RWPE2 (cell line): Measurements from ENCODE around the gene CBFA2T3.

ENCODE experiments used
- ATAC-seq: fragments of 200-7000 bp; cut with Tn5 transposase; 3 replicates; pipeline ENCODE4 v1.9.1; 2021; ENCODE audit warnings: low read depth
- DNase-seq: peaks from one replicate; pipeline ENCODE4 v3.0.0-alpha.2; 2020; ENCODE audit warnings: low spot score
- H3K27ac ChIP-seq: fragments of 450-650 bp; 2 replicates; pipeline ENCODE4 v1.5.1; 2017; ENCODE audit warnings: mild to moderate bottlenecking; ENCODE audit not compliant: poor library complexity, severe bottlenecking
- H3K27me3 ChIP-seq: fragments of 250-450 bp; sonication (Bioruptor Pico); 2 replicates; pipeline ENCODE4 v1.5.1; 2021; ENCODE audit warnings: mild to moderate bottlenecking, moderate library complexity; ENCODE audit not compliant: insufficient read depth, poor library complexity, severe bottlenecking
- H3K36me3 ChIP-seq: fragments of 250-450 bp; sonication (Bioruptor Pico); 2 replicates; pipeline ENCODE4 v1.5.1; 2020; ENCODE audit warnings: low read depth, mild to moderate bottlenecking, moderate library complexity
- H3K4me1 ChIP-seq: fragments of 250-450 bp; sonication (Bioruptor Pico); 2 replicates; pipeline ENCODE4 v1.5.1; 2021; ENCODE audit warnings: mild to moderate bottlenecking, moderate library complexity; ENCODE audit not compliant: insufficient read depth, poor library complexity, severe bottlenecking
- H3K4me3 ChIP-seq: fragments of 250-450 bp; sonication (Bioruptor Pico); 2 replicates; pipeline ENCODE4 v1.5.1; 2021; ENCODE audit warnings: mild to moderate bottlenecking, moderate library complexity; ENCODE audit not compliant: severe bottlenecking
- H3K9me3 ChIP-seq: fragments of 250-450 bp; sonication (Bioruptor Pico); 2 replicates; pipeline ENCODE4 v1.5.1; 2021; ENCODE audit warnings: mild to moderate bottlenecking, moderate library complexity; ENCODE audit not compliant: severe bottlenecking
- TF ChIP-seq, protein P1 (sequence below): fragments of 450-650 bp; IDR thresholded peaks from one replicate; pipeline ENCODE4 v1.5.1; 2017; ENCODE audit warnings: mild to moderate bottlenecking, moderate library complexity; ENCODE audit not compliant: poor library complexity, severe bottlenecking

Gene CBFA2T3

DNA sequence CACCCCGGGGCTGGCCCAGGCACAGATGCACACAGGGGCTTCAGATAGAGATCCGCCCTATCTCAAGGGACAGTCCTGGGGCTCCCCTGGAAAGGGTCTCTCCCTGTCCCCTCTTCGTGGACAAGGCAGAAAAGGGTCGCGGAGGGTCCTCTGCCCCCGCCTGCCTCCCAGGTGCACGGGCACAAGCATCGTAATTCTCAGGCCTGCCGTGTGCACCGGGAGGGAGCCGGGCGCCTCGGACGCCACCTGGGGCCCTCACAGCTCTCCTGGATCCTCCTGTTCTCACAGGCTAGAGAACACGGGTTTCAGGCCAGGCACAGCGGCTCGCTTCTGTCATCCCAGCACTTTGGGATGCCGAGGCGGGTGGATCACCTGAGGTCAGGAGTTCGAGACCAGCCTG, 98.7 kb downstream of the CBFA2T3 start:
- TF ChIP-seq, protein P1, sequence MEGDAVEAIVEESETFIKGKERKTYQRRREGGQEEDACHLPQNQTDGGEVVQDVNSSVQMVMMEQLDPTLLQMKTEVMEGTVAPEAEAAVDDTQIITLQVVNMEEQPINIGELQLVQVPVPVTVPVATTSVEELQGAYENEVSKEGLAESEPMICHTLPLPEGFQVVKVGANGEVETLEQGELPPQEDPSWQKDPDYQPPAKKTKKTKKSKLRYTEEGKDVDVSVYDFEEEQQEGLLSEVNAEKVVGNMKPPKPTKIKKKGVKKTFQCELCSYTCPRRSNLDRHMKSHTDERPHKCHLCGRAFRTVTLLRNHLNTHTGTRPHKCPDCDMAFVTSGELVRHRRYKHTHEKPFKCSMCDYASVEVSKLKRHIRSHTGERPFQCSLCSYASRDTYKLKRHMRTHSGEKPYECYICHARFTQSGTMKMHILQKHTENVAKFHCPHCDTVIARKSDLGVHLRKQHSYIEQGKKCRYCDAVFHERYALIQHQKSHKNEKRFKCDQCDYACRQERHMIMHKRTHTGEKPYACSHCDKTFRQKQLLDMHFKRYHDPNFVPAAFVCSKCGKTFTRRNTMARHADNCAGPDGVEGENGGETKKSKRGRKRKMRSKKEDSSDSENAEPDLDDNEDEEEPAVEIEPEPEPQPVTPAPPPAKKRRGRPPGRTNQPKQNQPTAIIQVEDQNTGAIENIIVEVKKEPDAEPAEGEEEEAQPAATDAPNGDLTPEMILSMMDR, result no peak
- H3K36me3 ChIP-seq, result no peaks in the 10 kb centered on the region
- peaks cover 13% of the 10 kb centered on the region for H3K27me3 ChIP-seq
- DNase-seq (no peak), ATAC-seq (no peak)
- H3K4me3 ChIP-seq, result no peak overlapping the region
- no peaks in the 10 kb centered on the region for H3K9me3 ChIP-seq
- no peak overlapping the region for H3K27ac ChIP-seq
- peaks cover 2% of the 10 kb centered on the region for H3K4me1 ChIP-seq

DNA sequence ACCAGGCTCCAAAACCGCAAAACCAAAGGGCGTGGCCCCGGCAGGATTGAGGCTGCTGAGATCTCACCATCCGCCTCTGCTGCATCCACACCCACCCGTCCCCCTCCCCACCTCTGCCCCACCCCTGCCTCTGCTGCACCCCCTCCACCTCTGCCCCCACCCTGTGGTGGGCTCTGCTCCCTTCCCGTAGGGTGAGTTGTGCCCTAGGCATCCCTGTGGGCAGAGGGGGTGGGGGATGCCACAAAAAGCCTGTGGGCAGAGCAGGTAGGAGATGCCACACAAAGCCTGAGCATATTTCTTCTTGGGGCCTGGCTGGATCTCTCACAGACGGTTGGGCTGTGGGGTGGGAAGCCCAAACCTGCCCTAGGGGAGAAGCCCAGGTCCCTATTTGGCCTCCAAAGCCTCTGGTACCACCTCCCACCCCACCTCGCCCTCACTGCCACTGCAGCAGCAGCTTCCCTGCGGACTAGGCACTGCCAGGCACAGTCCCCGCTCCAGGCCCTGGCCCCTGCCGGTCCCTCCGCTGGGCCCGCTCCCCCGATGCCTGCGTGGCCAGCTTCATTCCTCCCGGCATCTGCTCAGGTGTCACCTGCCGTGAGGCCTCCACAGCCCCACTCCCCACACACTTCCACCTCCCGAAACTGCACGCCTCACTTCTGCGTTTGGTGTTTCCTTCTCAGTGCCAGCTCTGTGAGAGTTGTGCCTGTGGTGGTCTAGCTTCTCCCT, 99.3 kb downstream of the CBFA2T3 start:
- no peak overlapping the region for H3K4me3 ChIP-seq
- no peaks in the 10 kb centered on the region for H3K36me3 ChIP-seq
- TF ChIP-seq, protein P1, result no peak
- no peak overlapping the region for H3K27ac ChIP-seq
- no peak for ATAC-seq
- DNase-seq, result no peak
- peaks cover 2% of the 10 kb centered on the region for H3K4me1 ChIP-seq
- peaks cover 13% of the 10 kb centered on the region for H3K27me3 ChIP-seq
- no peaks in the 10 kb centered on the region for H3K9me3 ChIP-seq

DNA sequence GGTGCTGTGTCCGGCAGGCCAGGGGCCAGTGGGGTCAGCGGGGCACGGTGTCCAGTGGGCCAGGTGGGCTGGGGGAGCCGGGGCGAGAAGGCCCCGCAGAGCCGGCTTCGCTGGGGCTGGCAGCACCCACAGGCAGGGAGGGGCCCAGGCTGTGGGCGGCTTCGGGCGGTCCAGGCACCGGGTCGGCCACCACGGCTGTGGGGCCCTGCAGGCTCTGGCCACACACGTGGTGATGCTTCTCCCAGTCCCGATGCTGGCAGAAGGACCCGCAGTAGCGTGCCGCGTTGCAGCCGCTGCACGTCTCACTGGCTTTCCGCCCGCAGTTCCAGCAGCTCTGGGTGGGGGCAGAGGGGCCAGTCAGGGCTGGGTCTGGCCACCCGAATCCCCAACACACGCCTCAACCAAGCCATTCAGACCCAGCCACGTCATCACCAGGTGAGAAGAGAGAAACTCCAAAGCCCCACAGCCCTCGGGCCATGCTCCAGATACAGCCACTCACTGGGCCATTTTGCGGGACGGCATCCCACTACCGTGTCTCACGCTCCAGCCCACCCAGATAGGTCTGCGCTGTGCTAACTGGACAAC, 100.0 kb downstream of the CBFA2T3 start:
- DNase-seq, result no peak
- Histone ChIP-seq H3K36me3 (no peaks in the 10 kb centered on the region), H3K4me3 (no peak overlapping the region), H3K9me3 (no peaks in the 10 kb centered on the region), H3K27me3 (peaks cover 13% of the 10 kb centered on the region), H3K4me1 (peaks cover 2% of the 10 kb centered on the region), H3K27ac (no peak overlapping the region)
- ATAC-seq, result no peak
- TF ChIP-seq, protein P1, result no peak

DNA sequence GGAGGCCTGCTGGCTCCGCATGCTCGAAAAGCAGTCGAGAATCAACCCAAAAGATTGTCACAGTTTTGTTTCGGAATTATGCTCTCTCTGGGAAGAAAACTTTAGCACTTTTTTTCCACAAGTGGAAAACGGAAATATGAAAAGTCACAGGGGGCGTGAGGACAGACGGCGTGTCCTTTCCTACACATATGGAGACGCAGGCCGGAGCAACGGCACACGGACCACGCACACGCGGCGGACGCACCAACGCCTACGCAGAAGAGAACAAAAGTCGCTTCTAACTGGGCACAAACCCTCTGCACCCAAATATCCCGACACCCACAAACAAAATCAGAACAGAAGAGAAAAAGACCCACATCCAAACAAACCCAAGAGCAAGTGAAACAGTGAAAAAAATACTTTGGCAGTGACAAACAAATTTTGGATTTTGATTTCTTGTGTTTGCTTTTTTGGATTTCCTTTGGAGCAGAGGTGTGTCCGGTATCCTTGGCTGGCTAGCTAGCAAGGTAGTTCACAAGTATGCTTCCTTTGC, 101.2 kb downstream of the CBFA2T3 start:
- ATAC-seq (no peak), DNase-seq (no peak)

More for the DNA sequence above, 101.2 kb downstream of the CBFA2T3 start:
- H3K36me3 ChIP-seq, result no peaks in the 10 kb centered on the region
- no peaks in the 10 kb centered on the region for H3K9me3 ChIP-seq
- peaks cover 2% of the 10 kb centered on the region for H3K4me1 ChIP-seq
- H3K4me3 ChIP-seq, result no peak overlapping the region
- H3K27me3 ChIP-seq, result peaks cover 11% of the 10 kb centered on the region
- TF ChIP-seq, protein P1, result no peak
- H3K27ac ChIP-seq, result no peak overlapping the region
